ENCODE results near the gene LRRC8D.

GRCh38 chr1:89908672-89909436 lies 88.0 kb downstream of the LRRC8D start:
- TF ChIP-seq, protein P1, sequence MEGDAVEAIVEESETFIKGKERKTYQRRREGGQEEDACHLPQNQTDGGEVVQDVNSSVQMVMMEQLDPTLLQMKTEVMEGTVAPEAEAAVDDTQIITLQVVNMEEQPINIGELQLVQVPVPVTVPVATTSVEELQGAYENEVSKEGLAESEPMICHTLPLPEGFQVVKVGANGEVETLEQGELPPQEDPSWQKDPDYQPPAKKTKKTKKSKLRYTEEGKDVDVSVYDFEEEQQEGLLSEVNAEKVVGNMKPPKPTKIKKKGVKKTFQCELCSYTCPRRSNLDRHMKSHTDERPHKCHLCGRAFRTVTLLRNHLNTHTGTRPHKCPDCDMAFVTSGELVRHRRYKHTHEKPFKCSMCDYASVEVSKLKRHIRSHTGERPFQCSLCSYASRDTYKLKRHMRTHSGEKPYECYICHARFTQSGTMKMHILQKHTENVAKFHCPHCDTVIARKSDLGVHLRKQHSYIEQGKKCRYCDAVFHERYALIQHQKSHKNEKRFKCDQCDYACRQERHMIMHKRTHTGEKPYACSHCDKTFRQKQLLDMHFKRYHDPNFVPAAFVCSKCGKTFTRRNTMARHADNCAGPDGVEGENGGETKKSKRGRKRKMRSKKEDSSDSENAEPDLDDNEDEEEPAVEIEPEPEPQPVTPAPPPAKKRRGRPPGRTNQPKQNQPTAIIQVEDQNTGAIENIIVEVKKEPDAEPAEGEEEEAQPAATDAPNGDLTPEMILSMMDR (IDR thresholded peaks at IDR 0.05) = no peak
- TF ChIP-seq EP300 (IDR thresholded peaks at IDR 0.05) = no peak
- TF ChIP-seq POLR2A (IDR thresholded peaks at IDR 0.05) = no peak

Measured in ovary (tissue), 3 donors.